Activated T-cell treated with anti-CD3 and anti-CD28 coated beads, Interleukin-2, amount 50 U/mL, for 24 hours (primary cell): Measurements from ENCODE around the gene SLC1A3.
"Not testable (repeated sequence)": the region's sequence is repeated elsewhere in the genome, so short reads cannot be mapped to it uniquely, and the experiment has no call there.

Experiments used
- DNase-seq: peaks from one replicate; pipeline ENCODE4 v3.0.0-alpha.2; 2020
- H3K27ac Mint-ChIP-seq: 2 replicates; pipeline ENCODE4 v1.8.0; 2020; ENCODE audit warnings: mild to moderate bottlenecking, mixed read lengths
- H3K27me3 Mint-ChIP-seq: 2 replicates; pipeline ENCODE4 v1.8.0; 2020; ENCODE audit warnings: mixed read lengths
- H3K36me3 Mint-ChIP-seq: 2 replicates; pipeline ENCODE4 v1.8.0; 2020; ENCODE audit warnings: low read depth, mixed read lengths
- H3K4me1 Mint-ChIP-seq: 2 replicates; pipeline ENCODE4 v1.8.0; 2020; ENCODE audit warnings: low read depth, mixed read lengths
- H3K4me3 Mint-ChIP-seq: 2 replicates; pipeline ENCODE4 v1.8.0; 2020; ENCODE audit warnings: mild to moderate bottlenecking, moderate library complexity, mixed read lengths
- H3K9me3 Mint-ChIP-seq: 2 replicates; pipeline ENCODE4 v1.8.0; 2020; ENCODE audit warnings: mixed read lengths

The SLC1A3 gene

DNA sequence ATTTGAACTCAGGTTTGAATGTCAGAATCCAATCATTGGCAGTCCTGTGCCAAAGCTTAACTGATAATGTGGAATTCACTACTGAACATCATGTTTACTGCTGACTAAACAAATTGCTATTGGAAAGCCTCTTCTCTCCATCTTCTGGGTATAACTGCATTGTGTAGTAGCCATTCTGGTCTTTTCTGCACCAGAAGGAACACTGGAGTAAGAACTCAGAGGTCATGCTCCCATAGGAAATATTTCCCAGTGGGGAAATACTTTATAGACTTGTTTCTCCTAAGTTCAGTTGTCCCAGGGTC, 25.9 kb downstream of the SLC1A3 start:
- DNase-seq: no peak
- no peak overlapping the region for H3K27ac Mint-ChIP-seq
- no peaks in the 10 kb centered on the region for H3K9me3 Mint-ChIP-seq
- H3K4me1 Mint-ChIP-seq: peaks cover 5% of the 10 kb centered on the region
- no peaks in the 10 kb centered on the region for H3K36me3 Mint-ChIP-seq
- no peak overlapping the region for H3K4me3 Mint-ChIP-seq
- H3K27me3 Mint-ChIP-seq: peaks cover 35% of the 10 kb centered on the region

DNA sequence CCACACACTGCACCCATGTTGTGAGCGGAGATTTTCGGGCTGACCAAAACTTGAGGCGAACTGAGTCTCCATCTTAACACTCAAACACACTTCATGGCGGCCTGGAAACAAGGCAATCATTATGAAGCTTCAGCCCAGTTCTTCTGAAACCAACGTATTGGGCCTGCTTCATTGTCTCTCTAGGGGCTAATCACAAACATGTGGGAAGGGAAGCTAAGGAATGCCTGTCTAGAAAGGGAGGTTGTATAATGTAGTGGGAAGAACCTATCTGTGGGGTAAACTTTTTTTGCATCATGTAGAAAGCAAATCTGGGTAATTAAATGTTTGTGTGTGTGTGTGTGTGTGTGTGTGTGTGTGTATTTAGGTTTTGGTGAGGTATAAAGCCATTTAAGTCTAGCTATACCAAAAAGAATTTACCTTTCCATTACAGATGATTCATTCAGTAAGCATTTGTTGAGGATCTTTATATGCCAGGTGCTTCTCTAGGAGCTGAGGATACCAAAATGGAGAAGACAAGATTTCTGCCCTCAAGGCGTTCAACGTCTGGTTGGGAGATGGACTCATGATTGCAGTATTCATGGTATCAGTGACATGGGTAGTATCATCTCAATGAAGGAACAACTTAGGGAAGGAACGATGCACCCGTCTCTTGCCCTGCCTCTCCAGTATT, 29.4 kb downstream of the SLC1A3 start:
- no peaks in the 10 kb centered on the region for H3K9me3 Mint-ChIP-seq
- H3K4me1 Mint-ChIP-seq: peaks cover 5% of the 10 kb centered on the region
- no peak overlapping the region for H3K27ac Mint-ChIP-seq
- no peaks in the 10 kb centered on the region for H3K36me3 Mint-ChIP-seq
- H3K4me3 Mint-ChIP-seq: no peak overlapping the region
- H3K27me3 Mint-ChIP-seq: peaks cover 18% of the 10 kb centered on the region
- DNase-seq: no peak

DNA sequence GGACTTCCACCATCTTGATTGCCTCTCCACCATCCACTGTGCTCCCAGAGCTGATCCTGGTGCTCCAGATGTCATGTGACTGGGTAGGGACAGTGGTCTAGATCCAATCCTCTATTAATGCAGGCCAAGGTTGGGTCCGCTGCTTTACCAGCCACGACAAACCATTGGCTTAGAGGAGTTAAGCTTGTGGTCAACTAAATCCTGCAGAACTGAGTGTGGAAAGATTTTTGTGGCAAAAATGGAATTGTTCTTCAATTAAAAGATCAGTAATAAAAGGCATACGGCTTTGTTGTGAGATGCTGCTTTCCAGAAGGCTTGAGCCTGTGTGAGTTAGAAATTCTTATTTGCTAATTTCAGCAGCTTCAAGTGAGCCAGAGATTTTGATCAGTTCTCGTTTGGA, 30.7 kb downstream of the SLC1A3 start:
- no peak overlapping the region for H3K4me3 Mint-ChIP-seq
- no peaks in the 10 kb centered on the region for H3K4me1 Mint-ChIP-seq
- peaks cover 15% of the 10 kb centered on the region for H3K27me3 Mint-ChIP-seq
- H3K27ac Mint-ChIP-seq: no peak overlapping the region
- DNase-seq: no peak
- H3K36me3 Mint-ChIP-seq: no peaks in the 10 kb centered on the region
- H3K9me3 Mint-ChIP-seq: no peaks in the 10 kb centered on the region

DNA sequence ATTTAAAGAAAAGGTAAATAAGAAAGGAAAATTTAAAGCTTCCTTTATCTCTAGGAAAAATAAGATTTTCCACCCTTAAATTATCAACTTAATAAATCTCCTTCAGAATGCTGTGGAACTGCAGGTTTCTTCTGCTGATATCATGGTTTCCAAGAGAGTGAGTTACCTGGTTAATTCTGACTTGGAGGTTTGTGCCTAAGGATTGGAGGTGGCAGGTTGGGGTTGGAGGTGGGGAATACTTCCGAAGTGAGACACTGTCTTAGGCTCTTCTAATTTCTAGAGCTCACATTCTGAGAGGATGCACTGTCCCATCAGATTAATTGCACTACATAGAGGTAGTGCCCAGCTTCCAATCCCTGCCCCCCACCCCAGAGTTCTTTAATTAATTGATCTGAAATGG, 31.1 kb downstream of the SLC1A3 start:
- no peak for DNase-seq
- no peak overlapping the region for H3K27ac Mint-ChIP-seq
- peaks cover 14% of the 10 kb centered on the region for H3K27me3 Mint-ChIP-seq
- no peaks in the 10 kb centered on the region for H3K4me1 Mint-ChIP-seq
- H3K36me3 Mint-ChIP-seq: no peaks in the 10 kb centered on the region
- no peak overlapping the region for H3K4me3 Mint-ChIP-seq
- no peaks in the 10 kb centered on the region for H3K9me3 Mint-ChIP-seq

DNA sequence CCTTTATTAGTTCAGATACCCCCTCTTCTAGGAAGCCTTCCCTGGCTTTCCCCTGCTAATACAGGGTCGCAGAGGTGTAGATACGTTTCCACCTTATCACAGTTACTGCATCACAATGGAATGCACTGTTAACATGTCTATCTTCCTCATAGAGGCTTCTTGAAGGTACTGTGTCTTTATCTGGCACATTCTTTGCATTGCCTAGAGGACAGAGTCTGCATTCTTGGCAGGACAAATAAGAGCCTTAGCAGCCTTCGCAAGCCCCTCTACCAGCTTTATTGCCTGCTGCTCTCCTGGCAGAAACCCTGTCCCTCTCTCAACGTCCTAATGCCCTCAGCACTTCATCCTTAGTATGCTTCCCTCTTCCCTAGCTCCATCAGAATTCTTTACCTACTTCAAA, 31.6 kb downstream of the SLC1A3 start:
- Mint-ChIP-seq H3K4me3 (no peak overlapping the region), H3K9me3 (no peaks in the 10 kb centered on the region), H3K27ac (no peak overlapping the region), H3K4me1 (no peaks in the 10 kb centered on the region), H3K36me3 (no peaks in the 10 kb centered on the region), H3K27me3 (peaks cover 16% of the 10 kb centered on the region)
- DNase-seq: no peak

DNA sequence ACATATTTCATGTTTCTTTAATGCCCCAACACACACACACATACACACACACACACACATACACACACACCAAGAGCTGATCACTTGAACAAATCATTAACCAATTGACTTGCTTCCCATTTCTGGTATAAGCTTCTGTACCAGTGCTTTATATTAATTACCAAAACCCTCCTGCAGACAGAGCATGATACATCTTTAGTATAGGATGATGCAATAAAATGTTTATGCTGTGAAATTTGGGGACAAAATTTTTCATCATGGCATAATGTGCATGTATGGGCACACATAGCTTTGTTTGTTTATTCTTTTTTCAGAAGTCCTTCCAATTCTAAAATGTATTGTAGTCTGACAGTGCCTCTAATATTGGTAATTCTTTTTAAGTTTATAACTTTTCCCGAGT, 34.5 kb downstream of the SLC1A3 start:
- H3K36me3 Mint-ChIP-seq: no peaks in the 10 kb centered on the region
- no peaks in the 10 kb centered on the region for H3K4me1 Mint-ChIP-seq
- peaks cover 26% of the 10 kb centered on the region for H3K27me3 Mint-ChIP-seq
- no peak for DNase-seq
- H3K9me3 Mint-ChIP-seq: no peaks in the 10 kb centered on the region
- H3K4me3 Mint-ChIP-seq: no peak overlapping the region
- no peak overlapping the region for H3K27ac Mint-ChIP-seq

DNA sequence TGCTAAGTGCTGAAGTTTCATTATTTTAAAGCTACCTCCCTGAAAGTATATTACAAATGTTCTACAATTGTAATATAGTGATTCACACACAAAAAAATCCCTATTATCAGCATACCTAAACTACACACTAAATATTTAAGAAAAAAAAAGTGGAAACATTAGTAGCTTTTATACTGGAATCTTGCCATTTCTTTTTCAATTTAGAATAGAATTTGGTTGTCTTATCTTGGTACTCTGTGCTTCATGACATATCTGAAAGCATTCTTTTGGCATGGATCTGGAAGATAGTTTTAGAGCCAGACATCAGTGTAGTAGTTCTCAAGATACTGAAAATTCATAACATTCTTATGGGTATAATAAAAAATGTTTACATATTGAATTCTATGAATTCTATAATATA, 35.0 kb downstream of the SLC1A3 start:
- no peaks in the 10 kb centered on the region for H3K4me1 Mint-ChIP-seq
- no peak overlapping the region for H3K4me3 Mint-ChIP-seq
- no peak for DNase-seq
- H3K27ac Mint-ChIP-seq: no peak overlapping the region
- no peaks in the 10 kb centered on the region for H3K36me3 Mint-ChIP-seq
- peaks cover 27% of the 10 kb centered on the region for H3K27me3 Mint-ChIP-seq
- H3K9me3 Mint-ChIP-seq: no peaks in the 10 kb centered on the region

DNA sequence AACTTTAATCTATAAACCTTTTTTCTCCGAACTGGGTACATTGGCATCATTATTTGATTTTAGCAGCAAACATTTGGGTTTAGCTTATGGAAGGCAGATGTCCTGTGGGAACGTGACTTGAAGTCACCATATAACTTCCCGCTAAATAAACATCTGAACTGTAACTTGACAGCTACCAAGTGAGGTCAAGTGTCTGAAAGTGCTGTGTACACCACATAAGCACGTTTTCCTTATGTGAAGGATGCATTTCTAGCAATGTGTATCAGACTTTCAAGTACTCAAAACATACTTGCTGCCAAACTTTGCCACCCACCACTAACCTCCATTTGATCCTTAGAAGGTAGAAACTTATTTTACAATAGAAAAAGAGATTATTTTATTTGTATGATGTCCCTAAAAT, 35.7 kb downstream of the SLC1A3 start:
- no peaks in the 10 kb centered on the region for H3K4me1 Mint-ChIP-seq
- DNase-seq: no peak
- H3K27me3 Mint-ChIP-seq: peaks cover 30% of the 10 kb centered on the region
- H3K4me3 Mint-ChIP-seq: no peak overlapping the region
- no peaks in the 10 kb centered on the region for H3K9me3 Mint-ChIP-seq
- H3K36me3 Mint-ChIP-seq: no peaks in the 10 kb centered on the region
- no peak overlapping the region for H3K27ac Mint-ChIP-seq

DNA sequence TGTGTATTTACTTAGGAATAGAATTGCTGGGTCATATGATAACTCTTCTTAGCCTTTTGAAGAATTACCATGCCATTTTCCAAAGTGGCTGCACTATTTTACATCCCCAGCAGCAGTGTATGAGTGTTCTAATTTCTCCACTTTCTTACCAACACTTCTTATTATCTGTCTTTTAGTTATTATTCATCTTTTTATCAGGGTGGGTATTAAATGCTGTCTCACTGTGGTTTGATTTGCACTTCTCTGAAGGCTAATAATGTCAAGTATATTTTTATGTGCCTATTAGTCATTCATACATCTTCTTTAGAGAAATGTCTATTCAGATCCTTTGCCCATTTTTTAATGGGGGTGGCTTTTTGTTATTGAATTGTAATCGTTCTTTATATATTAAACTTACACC, 36.8 kb downstream of the SLC1A3 start:
- DNase-seq: no peak
- Mint-ChIP-seq H3K27me3 (peaks cover 31% of the 10 kb centered on the region), H3K4me1 (no peaks in the 10 kb centered on the region), H3K4me3 (no peak overlapping the region), H3K27ac (no peak overlapping the region), H3K36me3 (no peaks in the 10 kb centered on the region), H3K9me3 (no peaks in the 10 kb centered on the region)

DNA sequence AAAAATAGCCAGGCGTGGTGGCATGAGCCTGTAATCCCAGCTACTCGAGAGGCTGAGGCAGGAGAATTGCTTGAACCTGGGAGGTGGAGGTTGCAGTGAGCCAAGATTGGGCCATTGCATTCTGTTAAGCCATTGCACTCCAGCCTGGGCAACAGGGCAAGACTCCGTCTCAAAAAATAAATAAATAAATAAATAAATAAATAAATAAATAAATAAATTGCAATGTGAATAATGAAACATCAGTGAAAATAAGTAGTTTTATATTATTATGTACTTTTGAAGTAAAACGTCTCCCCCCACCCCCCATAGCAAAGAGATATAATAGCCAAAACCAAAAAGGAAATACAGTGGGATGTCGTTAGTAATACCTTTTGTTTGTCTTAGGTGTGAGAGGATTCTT, 37.4 kb downstream of the SLC1A3 start:
- H3K27ac Mint-ChIP-seq, H3K36me3 Mint-ChIP-seq, DNase-seq, H3K4me1 Mint-ChIP-seq, H3K9me3 Mint-ChIP-seq, H3K4me3 Mint-ChIP-seq: not testable (repeated sequence)
- peaks cover 31% of the 10 kb centered on the region for H3K27me3 Mint-ChIP-seq

DNA sequence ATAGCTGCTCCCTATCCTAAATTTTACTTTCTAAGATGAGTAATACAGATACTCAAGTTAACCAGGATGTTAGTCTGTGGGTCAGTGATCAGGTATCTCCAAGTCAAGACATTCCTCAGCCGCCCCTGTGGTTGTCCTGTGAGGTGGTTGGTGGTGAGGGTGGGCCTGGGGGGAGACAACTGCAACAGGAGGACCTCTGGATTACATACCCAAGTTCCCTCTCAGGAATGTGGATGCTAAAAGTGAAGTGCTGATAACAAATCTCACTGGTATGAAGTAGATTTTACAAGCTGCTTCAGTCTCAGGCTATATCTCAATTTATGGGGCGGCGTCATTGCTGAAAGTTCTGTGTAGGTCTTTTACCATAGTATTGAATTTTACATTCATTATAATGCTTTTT, 38.3 kb downstream of the SLC1A3 start:
- no peaks in the 10 kb centered on the region for H3K9me3 Mint-ChIP-seq
- no peak overlapping the region for H3K4me3 Mint-ChIP-seq
- no peak overlapping the region for H3K27ac Mint-ChIP-seq
- no peaks in the 10 kb centered on the region for H3K4me1 Mint-ChIP-seq
- DNase-seq: no peak
- peaks cover 28% of the 10 kb centered on the region for H3K27me3 Mint-ChIP-seq
- no peaks in the 10 kb centered on the region for H3K36me3 Mint-ChIP-seq

DNA sequence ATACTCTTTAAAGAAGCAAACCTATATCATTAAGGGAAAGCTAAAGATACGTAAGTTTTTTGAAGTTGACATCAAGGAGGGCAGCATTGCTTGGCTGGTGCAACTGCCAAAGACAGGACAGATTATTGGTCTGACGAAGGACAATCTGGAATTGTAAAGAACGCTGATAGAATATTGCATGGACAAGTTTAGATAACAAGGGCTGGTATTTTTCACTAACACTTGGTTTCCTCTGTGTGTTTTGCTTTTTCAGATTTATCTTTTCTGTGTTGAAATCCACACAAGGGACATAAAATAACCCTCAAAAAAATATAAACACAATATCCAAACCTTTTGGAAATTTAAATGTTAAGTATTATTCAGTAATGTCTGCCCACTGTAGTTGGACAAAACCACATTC, 39.7 kb downstream of the SLC1A3 start:
- DNase-seq: no peak
- no peak overlapping the region for H3K27ac Mint-ChIP-seq
- H3K4me1 Mint-ChIP-seq: no peaks in the 10 kb centered on the region
- peaks cover 26% of the 10 kb centered on the region for H3K27me3 Mint-ChIP-seq
- H3K9me3 Mint-ChIP-seq: no peaks in the 10 kb centered on the region
- H3K36me3 Mint-ChIP-seq: no peaks in the 10 kb centered on the region
- no peak overlapping the region for H3K4me3 Mint-ChIP-seq

DNA sequence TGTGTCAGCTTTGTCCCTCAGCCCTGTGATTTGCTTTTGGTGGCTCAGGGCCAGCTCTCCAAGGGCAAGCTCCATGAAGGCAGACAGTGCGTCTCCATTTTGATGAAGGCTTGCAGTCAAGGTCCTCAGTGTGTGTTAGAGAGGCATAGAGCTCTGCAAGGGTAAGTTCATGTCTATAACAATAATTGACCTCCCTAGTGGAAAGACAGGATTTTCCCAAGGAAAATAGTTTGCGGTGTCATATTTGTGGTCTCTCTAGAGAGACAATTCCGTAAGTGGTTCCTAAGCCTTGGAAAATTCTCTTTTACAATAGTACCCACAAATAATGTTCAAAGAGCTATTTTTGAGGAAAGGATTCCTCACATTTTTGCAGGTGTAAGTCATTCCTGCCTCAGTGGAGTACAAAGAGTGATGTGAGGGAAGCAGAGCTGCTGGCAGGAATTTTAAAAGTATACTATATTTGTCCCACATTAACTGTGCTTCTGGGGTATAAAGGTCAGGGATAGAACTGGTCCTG, 40.2 kb downstream of the SLC1A3 start:
- no peak overlapping the region for H3K27ac Mint-ChIP-seq
- no peak for DNase-seq
- H3K36me3 Mint-ChIP-seq: no peaks in the 10 kb centered on the region
- H3K9me3 Mint-ChIP-seq: no peaks in the 10 kb centered on the region
- peaks cover 28% of the 10 kb centered on the region for H3K27me3 Mint-ChIP-seq
- no peaks in the 10 kb centered on the region for H3K4me1 Mint-ChIP-seq
- no peak overlapping the region for H3K4me3 Mint-ChIP-seq

DNA sequence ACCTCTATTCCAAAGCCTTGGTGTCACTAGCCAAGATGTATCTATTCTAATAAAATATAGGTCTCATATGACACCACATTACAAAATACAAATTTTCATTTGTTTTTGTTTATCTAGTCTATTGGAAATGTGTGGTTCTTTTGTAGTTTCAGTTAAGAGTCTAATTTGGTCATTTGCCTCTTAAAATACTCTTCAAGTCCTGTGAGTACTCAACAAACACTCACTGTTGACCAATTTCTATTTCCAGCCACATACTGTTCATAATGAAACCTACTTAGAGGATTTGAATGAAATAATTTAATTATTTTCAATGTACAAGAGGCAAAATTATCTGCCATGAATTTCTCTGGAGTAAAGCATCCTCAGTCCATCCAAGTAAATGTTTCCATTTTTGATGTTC, 40.6 kb downstream of the SLC1A3 start:
- H3K27me3 Mint-ChIP-seq: peaks cover 28% of the 10 kb centered on the region
- H3K9me3 Mint-ChIP-seq: no peaks in the 10 kb centered on the region
- H3K27ac Mint-ChIP-seq: no peak overlapping the region
- DNase-seq: no peak
- no peak overlapping the region for H3K4me3 Mint-ChIP-seq
- H3K4me1 Mint-ChIP-seq: no peaks in the 10 kb centered on the region
- H3K36me3 Mint-ChIP-seq: no peaks in the 10 kb centered on the region

DNA sequence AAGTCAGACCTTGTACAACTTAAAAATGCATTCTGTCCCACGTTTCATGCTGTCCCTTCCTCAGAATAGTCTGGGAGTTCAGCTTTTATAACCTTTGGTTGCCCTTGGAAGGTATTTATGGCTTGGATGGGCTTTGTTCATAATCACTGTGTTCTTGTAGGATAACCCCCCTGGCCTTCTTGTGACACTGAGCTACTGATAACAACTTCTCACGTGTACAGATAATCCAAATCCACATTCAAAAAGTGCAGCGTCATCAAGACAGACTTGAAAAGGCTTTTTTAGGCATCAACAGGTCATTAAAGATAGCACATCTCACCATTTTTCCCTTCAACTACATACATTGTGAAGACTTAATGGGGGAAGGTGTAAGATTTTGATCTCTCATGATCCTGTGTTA, 42.0 kb downstream of the SLC1A3 start:
- H3K4me1 Mint-ChIP-seq: no peaks in the 10 kb centered on the region
- no peak for DNase-seq
- H3K9me3 Mint-ChIP-seq: no peaks in the 10 kb centered on the region
- H3K27ac Mint-ChIP-seq: no peak overlapping the region
- H3K27me3 Mint-ChIP-seq: peaks cover 29% of the 10 kb centered on the region
- no peak overlapping the region for H3K4me3 Mint-ChIP-seq
- no peaks in the 10 kb centered on the region for H3K36me3 Mint-ChIP-seq
